ENCODE results near the gene PALD1.

GRCh38 chr10:70558871-70559810 is 80.6 kb downstream of the PALD1 start:
- no peak for TF ChIP-seq POLR2AphosphoS5 (IDR thresholded peaks at IDR 0.05; ENCODE audit: low read depth, low read length)
- no peak for TF ChIP-seq POLR2A (IDR thresholded peaks at IDR 0.05; ENCODE audit: low read depth, low read length)
- no peak for TF ChIP-seq TAF1 (IDR thresholded peaks at IDR 0.05; ENCODE audit: borderline replicate concordance, low read depth, low read length)

Measured in GM12892 (cell line).